CD4-positive, alpha-beta T cell treated with Interleukin-4 for 1 hour (primary cell): Measurements from ENCODE around the gene TMEM256.
"Not testable (repeated sequence)": the region's sequence is repeated elsewhere in the genome, so short reads cannot be mapped to it uniquely, and the experiment has no call there.

Experiments
- DNase-seq, 2 donors: peaks; one replicate each; pipeline ENCODE4 v3.0.0-alpha.2; 2020 to 2022

The TMEM256 gene

DNA sequence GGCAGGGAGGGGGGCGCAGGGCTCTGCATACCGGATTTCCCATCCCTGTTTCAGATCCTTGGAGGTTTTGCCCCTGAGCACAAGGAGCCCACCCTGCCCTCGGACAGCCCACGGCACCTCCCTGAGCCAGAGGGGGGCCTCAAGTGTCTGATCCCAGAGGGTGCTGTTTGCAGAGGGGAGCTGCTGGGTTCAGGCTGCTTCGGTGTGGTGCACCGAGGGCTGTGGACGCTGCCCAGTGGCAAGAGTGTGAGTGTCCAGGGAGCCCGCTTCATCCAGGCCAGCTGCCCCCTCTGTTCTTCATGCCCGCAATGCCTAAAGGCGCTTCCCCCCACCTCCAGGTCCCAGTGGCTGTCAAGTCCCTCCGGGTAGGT lies 20.5 kb downstream of the TMEM256 start:
- DNase-seq, result no peak

DNA sequence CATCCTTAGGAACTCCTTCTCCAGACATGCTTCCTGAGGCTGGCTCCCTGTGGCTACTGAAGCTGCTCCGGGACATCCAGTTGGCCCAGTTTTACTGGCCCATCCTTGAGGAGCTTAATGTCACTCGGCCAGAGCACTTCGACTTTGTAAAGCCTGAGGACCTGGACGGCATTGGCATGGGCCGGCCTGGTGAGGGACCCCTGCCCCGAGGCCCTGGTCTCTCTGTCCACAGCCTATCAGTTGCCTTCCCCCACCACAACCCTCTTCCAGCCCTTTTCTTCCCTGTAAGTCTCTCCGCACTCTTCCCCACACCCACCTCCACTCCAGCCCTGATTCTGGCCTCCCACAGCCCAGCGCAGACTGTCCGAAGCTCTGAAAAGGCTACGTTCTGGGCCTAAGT lies 21.0 kb downstream of the TMEM256 start:
- DNase-seq, result no peak

DNA sequence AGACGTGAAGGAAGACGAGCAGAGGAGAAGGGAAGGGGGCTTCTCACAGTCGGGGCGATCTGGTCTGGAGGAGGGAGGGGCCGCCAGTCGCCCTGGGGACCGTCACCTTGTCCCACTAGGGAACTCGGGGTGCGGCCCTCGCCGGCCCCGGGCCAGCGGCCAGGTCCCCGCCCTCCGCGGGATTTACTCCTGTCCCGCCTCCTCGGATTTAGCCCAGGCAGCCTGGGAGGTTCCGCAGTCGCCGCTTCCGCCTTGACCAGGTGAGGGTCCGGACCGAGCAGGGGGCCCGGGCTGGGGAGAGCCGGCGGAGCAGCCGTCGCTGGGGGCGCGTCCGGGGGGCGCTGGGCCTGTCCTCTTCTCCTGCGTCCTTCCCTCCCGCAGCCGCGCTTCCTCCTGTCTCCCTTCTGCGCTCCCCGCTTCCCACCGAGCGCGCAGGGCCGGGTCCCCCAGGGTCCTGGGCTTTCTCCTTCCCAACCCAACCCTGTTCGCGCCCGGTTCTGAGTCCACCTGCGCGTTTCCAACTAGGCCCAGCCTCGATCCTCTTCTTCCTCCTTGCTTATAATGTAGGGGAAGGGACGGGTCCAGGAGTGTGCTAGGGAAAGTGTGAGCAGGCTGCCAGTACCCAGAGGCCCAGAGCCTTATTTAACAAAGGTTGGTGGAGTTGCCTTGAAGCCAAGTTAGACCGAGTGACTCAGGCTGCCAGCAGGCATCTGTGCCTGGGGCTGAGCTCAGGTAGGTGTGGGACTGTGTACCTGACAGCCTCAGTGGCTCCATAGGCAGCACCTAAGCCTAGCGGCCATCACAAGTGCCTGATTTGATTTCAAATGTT lies 22.8 kb downstream of the TMEM256 start, which contains the start of gene TNK1:
Gene TNK1, plus strand, starts transcription at position 235 of the 829 bp plus-strand sequence. CDS start 1,838 bp downstream, outside the sequence.
- no peak for DNase-seq

DNA sequence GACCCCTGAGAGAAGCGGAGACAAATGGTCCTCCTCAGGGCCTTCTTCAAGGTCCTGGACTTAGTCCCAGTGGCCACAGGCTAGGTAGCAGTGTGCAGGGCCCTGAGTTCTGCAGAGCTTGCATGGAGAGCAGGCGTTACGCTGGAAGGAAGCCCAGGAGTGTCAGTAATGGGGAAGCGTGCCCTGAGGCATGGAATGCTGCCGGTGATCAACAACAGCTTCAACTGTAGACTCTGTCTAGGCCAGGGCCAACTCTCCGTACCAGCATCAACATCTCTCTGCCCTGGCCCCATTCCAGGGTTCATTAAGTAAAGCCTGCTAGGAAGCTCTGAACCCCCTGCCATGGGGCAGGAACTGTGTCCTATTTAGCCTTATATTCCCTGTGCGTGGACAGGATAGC lies 23.6 kb downstream of the TMEM256 start:
- DNase-seq, result no peak

DNA sequence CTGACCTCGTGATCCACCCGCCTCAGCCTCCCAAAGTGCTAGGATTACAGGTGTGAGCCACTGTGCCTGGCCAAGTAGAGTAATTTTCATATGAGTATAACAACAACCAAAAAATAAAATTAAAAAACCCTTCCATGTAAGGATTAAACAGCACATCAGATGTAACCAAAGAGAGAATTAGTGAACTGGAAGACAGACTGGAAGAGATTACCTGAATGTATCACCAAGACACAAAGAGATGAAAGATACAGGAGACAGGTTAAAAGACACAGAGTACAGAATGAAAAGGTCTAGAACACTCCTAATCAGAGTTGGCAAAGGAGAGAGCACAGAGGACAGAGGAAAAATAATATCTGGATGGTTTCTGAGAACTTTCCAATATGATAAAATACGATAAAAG lies 24.8 kb downstream of the TMEM256 start:
- DNase-seq, result no peak

DNA sequence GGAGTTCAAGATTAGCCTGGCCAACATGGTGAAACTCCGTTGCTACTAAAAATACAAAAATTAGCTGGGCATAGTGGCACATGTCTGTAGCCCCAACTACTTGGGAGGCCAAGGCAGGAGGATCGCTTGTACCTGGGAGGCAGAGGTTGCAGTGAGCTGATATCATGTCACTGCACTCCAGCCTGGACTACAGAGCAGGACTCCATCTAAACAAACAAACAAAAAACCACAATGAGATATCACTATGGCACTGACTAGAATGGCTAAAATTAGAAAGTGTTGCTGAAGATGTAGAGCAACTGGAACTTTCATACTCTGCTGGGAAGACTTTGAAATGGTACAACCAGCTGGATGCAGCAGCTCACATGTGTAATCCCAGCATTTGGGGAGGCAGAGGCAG lies 29.5 kb downstream of the TMEM256 start:
- no peak for DNase-seq

DNA sequence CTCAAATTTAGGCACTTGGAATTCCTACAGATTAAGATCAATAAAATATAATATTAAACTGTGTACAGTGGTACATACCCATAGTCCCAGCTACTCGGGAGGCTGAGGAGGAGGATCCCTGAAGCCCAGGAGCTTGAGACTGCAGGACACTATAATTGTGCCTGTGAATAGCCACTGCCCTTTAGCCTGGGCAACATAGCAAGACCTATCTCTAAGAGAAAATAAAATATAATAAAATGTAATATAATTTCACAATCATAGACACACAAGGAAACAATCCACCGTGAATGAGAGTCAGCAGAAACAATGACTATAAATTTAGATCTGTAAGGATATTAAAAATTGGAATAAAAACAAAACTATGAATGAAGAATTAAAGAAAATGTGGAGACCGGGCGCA lies 33.0 kb downstream of the TMEM256 start:
- no peak for DNase-seq

DNA sequence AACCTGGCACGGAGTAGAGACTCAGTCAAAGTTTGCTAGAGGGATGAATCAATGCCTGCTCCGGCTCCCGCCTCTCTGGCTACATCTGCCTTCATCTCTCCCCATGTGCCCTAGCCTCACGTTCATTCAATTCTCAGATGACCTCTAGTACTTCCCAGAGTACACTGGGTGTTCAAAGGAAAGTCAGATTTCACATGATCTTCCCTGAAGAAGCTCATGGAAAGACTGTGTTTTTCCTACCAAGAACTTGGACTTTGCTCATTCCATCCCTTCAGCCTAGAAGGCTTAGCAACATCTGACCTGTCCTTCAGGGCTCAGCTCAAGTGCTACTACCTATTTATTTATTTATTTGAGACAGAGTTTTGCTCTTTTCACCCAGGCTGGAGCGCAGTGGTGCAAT lies 34.1 kb downstream of the TMEM256 start:
- no peak for DNase-seq

DNA sequence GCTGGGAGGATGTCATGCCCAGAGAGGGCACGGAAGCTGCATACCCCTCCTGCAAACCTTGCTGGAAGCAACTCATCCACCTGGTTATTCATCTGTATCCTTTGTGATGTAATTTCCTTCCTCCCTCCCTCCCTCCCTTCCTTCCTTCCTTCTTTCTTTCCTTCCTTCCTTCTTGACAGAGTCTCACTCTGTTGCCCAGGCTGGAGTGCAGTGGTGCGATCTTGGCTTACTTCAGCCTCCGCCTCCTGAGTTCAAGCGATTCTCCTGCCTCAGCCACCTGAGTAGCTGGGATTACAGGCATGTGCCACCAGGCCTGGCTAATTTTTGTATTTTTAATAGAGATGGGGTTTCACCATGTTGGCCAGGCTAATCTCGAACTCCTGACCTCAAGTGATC lies 35.3 kb downstream of the TMEM256 start:
- DNase-seq, result not testable (repeated sequence)

DNA sequence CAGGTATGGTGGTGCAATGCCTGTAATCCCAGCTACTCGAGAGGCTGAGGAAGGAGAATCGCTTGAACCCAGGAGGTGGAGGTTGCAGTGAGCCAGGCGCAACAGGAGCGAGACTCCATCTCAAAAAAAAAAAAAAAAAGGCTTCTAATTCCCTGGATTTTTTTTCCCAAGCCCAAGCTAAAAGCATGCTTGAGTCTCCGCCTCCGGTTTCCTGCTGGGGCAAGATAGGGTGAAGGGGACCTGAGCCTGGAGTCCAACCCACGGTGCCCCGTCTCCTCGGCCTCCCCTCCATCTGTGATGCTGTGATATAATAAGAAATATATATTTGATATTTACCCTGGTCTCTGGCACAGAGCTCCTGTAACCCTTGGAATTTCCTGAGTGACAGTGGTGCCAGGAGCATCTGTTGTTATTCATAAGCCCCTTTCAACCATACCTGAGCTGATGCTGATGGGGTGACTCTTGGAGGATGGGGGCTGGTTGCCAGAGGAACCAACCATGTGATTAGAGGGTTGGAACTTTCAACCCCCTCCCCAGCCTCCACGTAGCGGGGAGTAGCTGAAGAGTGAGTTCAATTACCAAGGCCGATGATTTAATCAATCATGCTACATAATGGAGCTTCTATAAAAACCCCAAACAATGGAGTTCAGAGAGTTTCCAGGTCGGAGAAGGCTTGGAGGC lies 35.8 kb downstream of the TMEM256 start:
- DNase-seq, result no peak

DNA sequence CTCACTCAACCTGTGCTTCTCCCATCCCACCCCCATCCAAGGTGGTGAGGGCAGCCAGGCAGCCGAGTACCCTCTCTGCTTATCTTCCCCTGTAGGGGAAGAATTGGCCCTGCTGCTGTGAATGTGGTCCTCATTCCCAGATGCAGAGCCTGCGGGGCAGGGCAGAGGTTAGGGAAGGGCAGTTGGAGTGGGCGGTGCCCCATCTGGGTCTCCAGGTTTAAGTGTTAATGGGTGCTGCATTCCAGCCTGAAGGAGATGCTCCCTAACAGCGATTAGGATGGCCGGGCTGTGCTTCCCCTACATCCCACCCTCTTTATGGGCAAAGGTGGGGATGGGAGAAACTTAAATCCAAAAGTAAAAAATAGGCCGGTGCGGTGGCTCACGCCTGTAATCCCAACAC lies 36.8 kb downstream of the TMEM256 start:
- no peak for DNase-seq

DNA sequence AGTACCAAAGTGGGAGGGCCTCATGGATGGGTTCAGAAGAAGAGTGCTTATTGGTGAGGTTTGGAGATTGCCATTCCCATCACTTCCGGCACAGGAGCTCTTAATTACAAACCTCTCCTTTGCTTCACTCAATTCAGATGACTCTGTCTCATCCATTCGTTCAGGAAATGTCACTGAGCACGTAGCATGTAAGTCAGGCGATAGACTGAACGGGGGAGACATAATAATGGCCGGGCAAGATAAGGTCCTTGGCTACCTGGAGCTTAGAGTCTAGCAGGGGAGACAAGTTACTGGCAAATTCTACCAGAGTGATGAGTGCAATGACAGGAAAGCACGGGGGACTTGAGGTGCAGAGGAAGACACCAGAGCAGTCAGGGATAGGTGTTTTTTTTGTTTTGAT lies 37.9 kb downstream of the TMEM256 start:
- not testable (repeated sequence) for DNase-seq

DNA sequence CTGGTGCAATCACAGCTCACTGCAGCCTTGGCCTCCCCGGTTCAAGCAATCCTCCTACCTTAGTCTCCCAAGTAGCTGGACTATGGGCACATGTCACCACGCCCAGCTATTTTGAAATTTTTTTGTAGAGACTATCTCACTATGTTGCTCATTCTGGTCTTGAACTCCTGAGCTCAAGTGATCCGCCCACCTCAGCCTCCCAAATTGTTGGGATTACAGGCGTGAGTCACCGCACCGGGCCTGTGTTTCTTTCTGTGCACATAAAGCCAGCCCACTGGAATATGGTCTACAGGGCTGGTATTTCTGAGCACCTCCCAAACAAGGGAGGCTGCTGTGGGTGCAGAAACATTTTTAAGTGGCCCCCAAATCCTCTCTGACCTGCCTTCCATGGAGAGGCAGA lies 40.6 kb downstream of the TMEM256 start:
- no peak for DNase-seq

DNA sequence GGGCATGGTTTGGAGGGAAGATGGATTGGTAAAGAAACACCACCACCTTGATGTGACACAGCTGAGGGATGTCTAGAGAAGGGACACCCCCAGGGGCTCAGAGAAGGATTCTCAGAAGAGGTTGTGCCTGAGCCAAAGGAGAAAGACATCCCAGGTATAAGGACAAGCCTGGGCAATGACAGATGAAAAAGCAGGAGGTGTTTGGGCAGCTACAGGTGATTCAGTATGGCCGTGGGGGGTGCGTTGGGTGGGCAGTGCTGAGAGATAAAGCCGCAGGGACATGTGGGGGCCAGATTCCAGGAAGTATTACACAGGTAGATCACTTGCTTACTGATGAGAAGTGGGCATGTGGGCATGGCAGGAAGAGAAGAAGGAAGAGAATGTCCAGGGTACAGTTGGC lies 42.0 kb downstream of the TMEM256 start:
- DNase-seq, result no peak

DNA sequence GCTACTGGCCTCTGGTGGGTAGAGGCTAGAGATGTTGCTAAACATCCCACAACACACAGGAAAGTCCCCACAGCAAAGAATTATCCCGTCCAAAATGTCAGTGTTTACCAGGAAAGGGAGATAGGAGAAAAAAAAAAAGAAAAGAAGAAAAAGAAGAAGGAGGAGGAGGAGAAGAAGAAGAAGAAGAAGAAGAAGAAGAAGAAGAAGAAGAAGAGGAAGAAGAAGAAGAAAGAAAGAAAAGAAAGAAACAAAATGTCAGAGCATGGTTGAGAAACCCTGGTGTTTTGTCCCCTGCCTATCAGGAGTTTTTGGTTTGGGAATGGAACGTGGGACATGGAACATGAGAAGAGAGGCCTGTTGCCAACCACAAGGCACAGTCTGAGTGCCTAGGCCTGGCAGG lies 46.5 kb downstream of the TMEM256 start:
- DNase-seq, result no peak

DNA sequence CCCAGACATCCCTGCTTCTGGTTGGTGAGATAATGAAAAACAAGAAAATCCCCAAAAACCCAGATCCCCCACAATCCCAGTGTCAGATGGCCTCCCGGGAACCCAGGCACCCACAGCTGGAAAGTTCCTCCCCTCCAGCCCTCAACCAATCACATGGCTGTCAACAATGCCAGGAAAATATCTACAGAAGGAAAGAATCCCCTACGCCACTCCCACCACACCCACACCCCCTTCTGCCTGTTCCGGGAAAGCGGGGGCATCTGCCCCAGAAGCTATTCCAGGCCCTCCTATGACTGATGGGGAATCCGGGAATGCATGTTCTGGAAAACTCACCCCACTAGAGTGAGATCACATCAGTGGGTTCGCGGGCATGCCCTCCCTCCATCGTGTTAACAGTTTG lies 47.1 kb downstream of the TMEM256 start:
- no peak for DNase-seq

DNA sequence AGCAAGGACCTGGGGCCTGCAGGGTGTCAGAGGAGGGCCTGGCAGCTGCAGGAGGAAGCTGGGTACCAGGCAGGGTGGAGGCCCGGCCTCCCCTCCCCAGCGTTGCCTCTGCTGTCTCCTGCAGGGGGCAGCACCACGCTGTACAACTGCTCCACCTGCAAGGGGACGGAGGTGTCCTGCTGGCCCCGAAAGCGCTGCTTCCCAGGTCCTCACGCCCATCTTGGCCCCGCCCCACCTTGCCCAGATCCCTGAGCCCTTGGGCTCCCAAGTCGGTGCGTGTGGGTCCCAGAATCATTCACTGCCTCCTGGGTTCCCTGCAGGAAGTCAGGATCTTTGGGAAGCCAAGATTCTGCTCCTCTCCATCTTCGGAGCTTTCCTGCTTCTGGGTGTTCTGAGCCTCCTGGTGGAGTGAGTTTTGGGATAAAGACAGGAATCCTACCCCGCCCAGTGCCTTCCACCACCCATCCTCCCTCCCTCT lies 47.8 kb downstream of the TMEM256 start:
- DNase-seq, result peak; percentile 87

DNA sequence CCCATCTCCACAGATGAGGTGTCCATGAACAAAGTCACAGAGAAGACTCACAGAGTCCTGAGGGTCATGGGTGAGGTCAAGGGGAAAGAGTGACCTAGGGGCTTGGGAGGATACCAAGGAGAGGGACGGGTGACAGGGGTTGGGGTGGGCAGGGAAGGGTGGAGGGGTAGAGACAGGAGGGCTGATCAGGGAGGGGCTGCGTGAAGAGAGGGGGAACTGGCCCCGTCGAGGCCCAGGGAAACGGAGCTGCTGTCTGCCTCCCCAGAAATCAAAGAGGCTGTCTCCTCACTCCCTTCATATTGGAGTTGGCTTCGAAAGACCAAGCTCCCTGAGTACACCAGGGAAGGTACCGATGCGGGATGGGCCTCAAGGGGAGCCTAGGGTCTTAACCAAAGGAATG lies 48.3 kb downstream of the TMEM256 start:
- DNase-seq, result no peak

DNA sequence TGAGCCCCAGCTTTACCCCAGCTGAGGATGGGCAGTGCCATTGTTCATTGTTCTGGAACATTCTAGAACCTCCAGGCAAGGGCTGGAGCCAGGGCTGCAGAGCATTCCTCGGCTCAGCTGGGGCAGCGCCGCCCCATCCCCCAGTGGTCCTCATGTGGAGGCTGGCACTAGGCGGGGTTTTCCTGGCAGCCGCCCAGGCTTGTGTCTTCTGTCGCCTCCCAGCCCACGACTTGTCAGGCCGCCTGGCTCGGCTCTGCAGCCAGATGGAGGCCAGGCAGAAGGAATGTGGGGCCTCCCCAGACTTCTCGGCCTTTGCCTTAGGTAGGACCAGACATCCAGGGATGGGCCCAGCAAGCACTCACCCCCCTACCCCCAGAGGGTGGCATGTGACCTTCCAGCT lies 48.8 kb downstream of the TMEM256 start, which contains the start of gene TMEM95:
Gene TMEM95, plus strand, starts transcription at position 104 of the 400 bp plus-strand sequence. Its CDS starts 49 bp downstream, at position 153.
- DNase-seq, result no peak

DNA sequence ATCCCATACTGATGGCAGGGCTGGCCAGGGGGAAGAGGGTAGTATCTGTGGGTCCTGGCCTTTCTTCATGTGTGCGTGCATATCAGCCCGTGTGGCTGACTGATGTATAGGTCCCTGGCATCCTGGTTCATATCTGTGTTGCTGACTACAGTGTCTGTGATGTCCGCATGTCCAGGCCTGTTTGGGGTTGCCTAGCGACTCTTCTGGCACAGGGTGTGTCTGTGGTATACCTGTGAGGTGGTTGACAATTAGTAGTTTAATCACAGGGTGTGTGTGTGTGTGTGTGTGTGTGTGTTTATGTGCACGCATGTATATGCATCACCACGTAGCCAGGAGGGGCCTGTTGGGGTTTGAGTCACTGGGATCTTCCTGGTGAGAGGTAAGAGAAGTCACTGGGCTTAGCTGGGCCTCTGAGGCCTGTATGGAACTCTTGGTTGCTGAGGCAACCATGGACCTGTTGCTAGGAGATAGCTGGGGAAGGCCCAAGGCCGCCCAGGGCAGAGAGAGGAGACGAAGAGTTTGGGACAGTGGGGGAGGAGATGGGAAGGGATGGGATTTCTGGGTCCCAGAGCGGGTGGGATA lies 49.5 kb downstream of the TMEM256 start:
- peak in 1 of 2 donors; percentile 25 for DNase-seq
